HG03025 (cell line): ENCODE results near the gene PVRIG.
"Not testable (repeated sequence)": the region's sequence is repeated elsewhere in the genome, so short reads cannot be mapped to it uniquely, and the experiment has no call there.

Experiments
- ATAC-seq: cut with Tn5 transposase; IDR thresholded peaks from one replicate; pipeline ENCODE4 v1.9.1; 2021; ENCODE audit warnings: mild to moderate bottlenecking, moderate library complexity; ENCODE audit not compliant: unreplicated experiment, low FRiP score

The PVRIG gene

GRCh38 chr7:100270046-100270918, 50.5 kb downstream of the PVRIG start:
- not testable (repeated sequence) for ATAC-seq
